ENCODE data around the gene NARS2. TPM values are rescaled to one million over a fixed set of nuclear protein-coding genes. Genes with fewer than 3 reads are reported as not detected.
A peak's percentile ranks its signal among the peaks of the same experiment; 100 is the strongest.

Gene NARS2
- total RNA-seq, 1 donor from 2014 or later = 16.2 TPM

- no peaks in the 10 kb centered on the region for H3K9me3 Mint-ChIP-seq (ENCODE audit: unreplicated experiment)
- H3K36me3 Mint-ChIP-seq (ENCODE audit: low read depth, unreplicated experiment) = peaks cover 5% of the 10 kb centered on the region
- H3K27me3 Mint-ChIP-seq (ENCODE audit: unreplicated experiment) = peaks cover 17% of the 10 kb centered on the region
- no peak for TF ChIP-seq CTCF (IDR thresholded peaks at IDR 0.05; ENCODE audit: unreplicated experiment)
- H3K4me3 Mint-ChIP-seq (ENCODE audit: unreplicated experiment) = peak within 1 kb of the TSS; percentile 91
- peak within 1 kb of the TSS; percentile 93 for H3K27ac Mint-ChIP-seq (ENCODE audit: unreplicated experiment)
- DNase-seq (ENCODE audit: low spot score) = peak; percentile 20
- peaks cover 49% of the 10 kb centered on the region for H3K4me1 Mint-ChIP-seq (ENCODE audit: unreplicated experiment)
Measured at GRCh38 chr11:78417175-78417887, 157.3 kb downstream of the NARS2 start, which contains the start of gene GAB2. Gene GAB2, minus strand, starts transcription at chr11:78417820. Its CDS starts 100 bp downstream, at chr11:78417720.

- H3K27me3 Mint-ChIP-seq (ENCODE audit: unreplicated experiment) = peaks cover 14% of the 10 kb centered on the region
- peak overlapping the region; percentile 93 for H3K27ac Mint-ChIP-seq (ENCODE audit: unreplicated experiment)
- peaks cover 49% of the 10 kb centered on the region for H3K4me1 Mint-ChIP-seq (ENCODE audit: unreplicated experiment)
- peak; percentile 69 for TF ChIP-seq CTCF (IDR thresholded peaks at IDR 0.05; ENCODE audit: unreplicated experiment)
- no peaks in the 10 kb centered on the region for H3K9me3 Mint-ChIP-seq (ENCODE audit: unreplicated experiment)
- peaks cover 5% of the 10 kb centered on the region for H3K36me3 Mint-ChIP-seq (ENCODE audit: low read depth, unreplicated experiment)
- peak overlapping the region; percentile 87 for H3K4me3 Mint-ChIP-seq (ENCODE audit: unreplicated experiment)
- DNase-seq (ENCODE audit: low spot score) = peak; percentile 81
Measured at GRCh38 chr11:78416285-78417174, 158.1 kb downstream of the NARS2 start.

- H3K27ac Mint-ChIP-seq (ENCODE audit: unreplicated experiment) = peak overlapping the region; percentile 89
- H3K27me3 Mint-ChIP-seq (ENCODE audit: unreplicated experiment) = peaks cover 14% of the 10 kb centered on the region
- no peak for DNase-seq (ENCODE audit: low spot score)
- H3K36me3 Mint-ChIP-seq (ENCODE audit: low read depth, unreplicated experiment) = peaks cover 9% of the 10 kb centered on the region
- peaks cover 45% of the 10 kb centered on the region for H3K4me1 Mint-ChIP-seq (ENCODE audit: unreplicated experiment)
- H3K4me3 Mint-ChIP-seq (ENCODE audit: unreplicated experiment) = peak overlapping the region; percentile 87
- no peaks in the 10 kb centered on the region for H3K9me3 Mint-ChIP-seq (ENCODE audit: unreplicated experiment)
- no peak for TF ChIP-seq CTCF (IDR thresholded peaks at IDR 0.05; ENCODE audit: unreplicated experiment)
Measured at GRCh38 chr11:78415338-78415737, 159.3 kb downstream of the NARS2 start.

GRCh38 chr11:78414321-78415051, 160.2 kb downstream of the NARS2 start:
- Mint-ChIP-seq H3K9me3 (ENCODE audit: unreplicated experiment) (peaks cover 4% of the 10 kb centered on the region), H3K4me1 (ENCODE audit: unreplicated experiment) (peaks cover 40% of the 10 kb centered on the region), H3K27me3 (ENCODE audit: unreplicated experiment) (peaks cover 12% of the 10 kb centered on the region), H3K36me3 (ENCODE audit: low read depth, unreplicated experiment) (peaks cover 14% of the 10 kb centered on the region), H3K27ac (ENCODE audit: unreplicated experiment) (no peak overlapping the region), H3K4me3 (ENCODE audit: unreplicated experiment) (no peak overlapping the region)
- TF ChIP-seq CTCF (IDR thresholded peaks at IDR 0.05; ENCODE audit: unreplicated experiment) = peak; percentile 73
- DNase-seq (ENCODE audit: low spot score) = no peak

Data from endothelial cell (in vitro differentiated cells).